HepG2 (cell line): ENCODE data around the gene PIBF1. TPM values are rescaled to one million over a fixed set of nuclear protein-coding genes. Genes with fewer than 3 reads are reported as not detected.

Experiments used
- AGO1 ChIP-seq: fragments of 200-400 bp; formaldehyde crosslinking; IDR thresholded peaks from 2 replicates; pipeline ENCODE4 v1.6.1; 2017; ENCODE audit warnings: mild to moderate bottlenecking, low read depth, low read length, moderate library complexity; ENCODE audit not compliant: poor library complexity, severe bottlenecking
- GPN1 ChIP-seq: sonication (generic); formaldehyde crosslinking; IDR thresholded peaks from 2 replicates; pipeline ENCODE4 v1.5.1; 2020; ENCODE audit warnings: missing genetic modification reagents, borderline replicate concordance
- SMARCC2 ChIP-seq: fragments of 450-650 bp; IDR thresholded peaks from 2 replicates; pipeline ENCODE4 v1.6.1; 2017; ENCODE audit warnings: antibody characterized with exemption, mild to moderate bottlenecking
- SMC3 ChIP-seq: IDR thresholded peaks from 2 replicates; pipeline ENCODE4 v1.6.1; 2011; ENCODE audit warnings: low read length, improper control_type of control experiment
- XRCC5 ChIP-seq: fragments of 200-400 bp; formaldehyde crosslinking; optimal IDR thresholded peaks from 2 replicates; pipeline ENCODE3; 2017; ENCODE audit warnings: mild to moderate bottlenecking, low read length
- ZNF101 ChIP-seq: sonication (generic); formaldehyde crosslinking; IDR thresholded peaks from 2 replicates; pipeline ENCODE4 v1.4.0; 2020; ENCODE audit warnings: mild to moderate bottlenecking, low read depth, missing genetic modification reagents, borderline replicate concordance
- ZNF207 ChIP-seq: fragments of 450-650 bp; IDR thresholded peaks from 2 replicates; pipeline ENCODE4 v1.6.1; 2016; ENCODE audit warnings: antibody characterized with exemption, borderline replicate concordance
- ZNF367 ChIP-seq: sonication (generic); formaldehyde crosslinking; IDR thresholded peaks from 2 replicates; pipeline ENCODE4 v1.4.0; 2020; ENCODE audit warnings: missing genetic modification reagents, borderline replicate concordance
- ZNF468 ChIP-seq: sonication (generic); formaldehyde crosslinking; IDR thresholded peaks from 2 replicates; pipeline ENCODE4 v1.8.0; 2022; ENCODE audit warnings: mild to moderate bottlenecking, moderate library complexity, missing genetic modification reagents
- polyA plus RNA-seq, 8 experiments: library from polyadenylated mRNA; depleted of rRNA in 3 of 8; stranded (reverse) in 7 of 8; unstranded in 1 of 8; fragments of >200 nt; fragmentation: Illumina TruSeq in 4 of 8; extraction: Trizol in 4 of 8; gene quantifications; 2 replicates each; pipeline versions ENCODE4 v1.2.1 to v1.2.3, GENCODE V29; 2011 to 2016; ENCODE audit warnings: low read depth in 4 of 8, missing spikeins in 1 of 8, mixed read lengths in 1 of 8; ENCODE audit not compliant: insufficient read depth in 1 of 8
- total RNA-seq, 5 experiments: library from RNA; depleted of rRNA; stranded (reverse); fragments of >200 nt; fragmentation: Illumina TruSeq; extraction: Trizol; gene quantifications; 2 replicates each; pipeline ENCODE4 v1.2.3, GENCODE V29; 2016; ENCODE audit warnings: low read depth in 1 of 5
- TF ChIP-seq, protein P1 (sequence below): sonication (generic); formaldehyde crosslinking; IDR thresholded peaks from 2 replicates; pipeline ENCODE4 v1.5.1; 2020; ENCODE audit warnings: missing genetic modification reagents, mild to moderate bottlenecking, borderline replicate concordance
- TF ChIP-seq, protein P2 (sequence below): sonication (generic); formaldehyde crosslinking; IDR thresholded peaks from 2 replicates; pipeline ENCODE4 v1.4.0; 2020; ENCODE audit warnings: missing genetic modification reagents
- TF ChIP-seq, protein P3 (sequence below): IDR thresholded peaks from 2 replicates; pipeline ENCODE4 v1.6.1; 2016
- TF ChIP-seq, protein P4 (sequence below): sonication (generic); formaldehyde crosslinking; IDR thresholded peaks from 2 replicates; pipeline ENCODE4 v1.4.0; 2020; ENCODE audit warnings: mild to moderate bottlenecking, missing genetic modification reagents
- TF ChIP-seq, protein P5 (sequence below): sonication (generic); formaldehyde crosslinking; IDR thresholded peaks from 2 replicates; pipeline ENCODE4 v1.4.0; 2020; ENCODE audit warnings: missing genetic modification reagents, borderline replicate concordance
- TF ChIP-seq, protein P6 (sequence below): sonication (generic); formaldehyde crosslinking; IDR thresholded peaks from 2 replicates; pipeline ENCODE4 v1.8.1; 2023; ENCODE audit warnings: mild to moderate bottlenecking, missing genetic modification reagents

Gene PIBF1
- total and polyA plus RNA-seq, 2 of the 13 experiments (the other 11 are each of a cell fraction or from before 2014, with no cell fraction given): 4.2 to 15.8 TPM

DNA sequence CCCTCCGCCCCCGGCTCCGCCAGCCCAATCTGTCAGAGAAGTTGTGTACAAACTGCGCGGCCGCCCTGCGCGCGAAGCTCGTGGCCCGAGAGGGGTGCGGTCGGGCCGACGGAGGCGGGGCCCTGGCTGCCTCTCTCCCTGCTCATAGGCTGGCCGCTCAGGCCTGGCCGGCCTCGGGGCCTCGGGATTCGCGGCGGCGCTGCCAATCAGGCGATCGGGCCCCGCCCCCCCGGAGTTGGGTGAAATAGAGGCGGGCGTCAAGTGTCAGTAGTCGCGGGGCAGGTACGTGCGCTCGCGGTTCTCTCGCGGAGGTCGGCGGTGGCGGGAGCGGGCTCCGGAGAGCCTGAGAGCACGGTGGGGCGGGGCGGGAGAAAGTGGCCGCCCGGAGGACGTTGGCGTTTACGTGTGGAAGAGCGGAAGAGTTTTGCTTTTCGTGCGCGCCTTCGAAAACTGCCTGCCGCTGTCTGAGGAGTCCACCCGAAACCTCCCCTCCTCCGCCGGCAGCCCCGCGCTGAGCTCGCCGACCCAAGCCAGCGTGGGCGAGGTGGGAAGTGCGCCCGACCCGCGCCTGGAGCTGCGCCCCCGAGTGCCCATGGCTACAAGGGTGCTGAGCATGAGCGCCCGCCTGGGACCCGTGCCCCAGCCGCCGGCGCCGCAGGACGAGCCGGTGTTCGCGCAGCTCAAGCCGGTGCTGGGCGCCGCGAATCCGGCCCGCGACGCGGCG lies 277.0 kb downstream of the PIBF1 start, which contains the start of gene KLF5 (continued):
- TF ChIP-seq, protein P1, sequence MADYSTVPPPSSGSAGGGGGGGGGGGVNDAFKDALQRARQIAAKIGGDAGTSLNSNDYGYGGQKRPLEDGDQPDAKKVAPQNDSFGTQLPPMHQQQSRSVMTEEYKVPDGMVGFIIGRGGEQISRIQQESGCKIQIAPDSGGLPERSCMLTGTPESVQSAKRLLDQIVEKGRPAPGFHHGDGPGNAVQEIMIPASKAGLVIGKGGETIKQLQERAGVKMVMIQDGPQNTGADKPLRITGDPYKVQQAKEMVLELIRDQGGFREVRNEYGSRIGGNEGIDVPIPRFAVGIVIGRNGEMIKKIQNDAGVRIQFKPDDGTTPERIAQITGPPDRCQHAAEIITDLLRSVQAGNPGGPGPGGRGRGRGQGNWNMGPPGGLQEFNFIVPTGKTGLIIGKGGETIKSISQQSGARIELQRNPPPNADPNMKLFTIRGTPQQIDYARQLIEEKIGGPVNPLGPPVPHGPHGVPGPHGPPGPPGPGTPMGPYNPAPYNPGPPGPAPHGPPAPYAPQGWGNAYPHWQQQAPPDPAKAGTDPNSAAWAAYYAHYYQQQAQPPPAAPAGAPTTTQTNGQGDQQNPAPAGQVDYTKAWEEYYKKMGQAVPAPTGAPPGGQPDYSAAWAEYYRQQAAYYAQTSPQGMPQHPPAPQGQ (CRISPR knock-in tag): no peak
- TF ChIP-seq AGO1 (no peak), SMARCC2 (no peak), XRCC5 (peak; percentile 20), ZNF207 (no peak), ZNF101 (CRISPR knock-in tag) (no peak), ZNF367 (CRISPR knock-in tag) (no peak; the same call in 1 of the 2 replicates), ZNF468 (CRISPR knock-in tag) (0 out of 2 replicates have a peak, but pooled peaks have one; percentile 28), SMC3 (no peak), GPN1 (CRISPR knock-in tag) (no peak)
- TF ChIP-seq, protein P2, sequence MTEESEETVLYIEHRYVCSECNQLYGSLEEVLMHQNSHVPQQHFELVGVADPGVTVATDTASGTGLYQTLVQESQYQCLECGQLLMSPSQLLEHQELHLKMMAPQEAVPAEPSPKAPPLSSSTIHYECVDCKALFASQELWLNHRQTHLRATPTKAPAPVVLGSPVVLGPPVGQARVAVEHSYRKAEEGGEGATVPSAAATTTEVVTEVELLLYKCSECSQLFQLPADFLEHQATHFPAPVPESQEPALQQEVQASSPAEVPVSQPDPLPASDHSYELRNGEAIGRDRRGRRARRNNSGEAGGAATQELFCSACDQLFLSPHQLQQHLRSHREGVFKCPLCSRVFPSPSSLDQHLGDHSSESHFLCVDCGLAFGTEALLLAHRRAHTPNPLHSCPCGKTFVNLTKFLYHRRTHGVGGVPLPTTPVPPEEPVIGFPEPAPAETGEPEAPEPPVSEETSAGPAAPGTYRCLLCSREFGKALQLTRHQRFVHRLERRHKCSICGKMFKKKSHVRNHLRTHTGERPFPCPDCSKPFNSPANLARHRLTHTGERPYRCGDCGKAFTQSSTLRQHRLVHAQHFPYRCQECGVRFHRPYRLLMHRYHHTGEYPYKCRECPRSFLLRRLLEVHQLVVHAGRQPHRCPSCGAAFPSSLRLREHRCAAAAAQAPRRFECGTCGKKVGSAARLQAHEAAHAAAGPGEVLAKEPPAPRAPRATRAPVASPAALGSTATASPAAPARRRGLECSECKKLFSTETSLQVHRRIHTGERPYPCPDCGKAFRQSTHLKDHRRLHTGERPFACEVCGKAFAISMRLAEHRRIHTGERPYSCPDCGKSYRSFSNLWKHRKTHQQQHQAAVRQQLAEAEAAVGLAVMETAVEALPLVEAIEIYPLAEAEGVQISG (CRISPR knock-in tag): peak; percentile 41; the same call in 1 of the 2 replicates
- TF ChIP-seq, protein P3, sequence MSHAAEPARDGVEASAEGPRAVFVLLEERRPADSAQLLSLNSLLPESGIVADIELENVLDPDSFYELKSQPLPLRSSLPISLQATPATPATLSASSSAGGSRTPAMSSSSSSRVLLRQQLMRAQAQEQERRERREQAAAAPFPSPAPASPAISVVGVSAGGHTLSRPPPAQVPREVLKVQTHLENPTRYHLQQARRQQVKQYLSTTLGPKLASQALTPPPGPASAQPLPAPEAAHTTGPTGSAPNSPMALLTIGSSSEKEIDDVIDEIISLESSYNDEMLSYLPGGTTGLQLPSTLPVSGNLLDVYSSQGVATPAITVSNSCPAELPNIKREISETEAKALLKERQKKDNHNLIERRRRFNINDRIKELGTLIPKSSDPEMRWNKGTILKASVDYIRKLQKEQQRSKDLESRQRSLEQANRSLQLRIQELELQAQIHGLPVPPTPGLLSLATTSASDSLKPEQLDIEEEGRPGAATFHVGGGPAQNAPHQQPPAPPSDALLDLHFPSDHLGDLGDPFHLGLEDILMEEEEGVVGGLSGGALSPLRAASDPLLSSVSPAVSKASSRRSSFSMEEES (CRISPR knock-in tag): no peak; the same call in 1 of the 2 replicates
- TF ChIP-seq, protein P4, sequence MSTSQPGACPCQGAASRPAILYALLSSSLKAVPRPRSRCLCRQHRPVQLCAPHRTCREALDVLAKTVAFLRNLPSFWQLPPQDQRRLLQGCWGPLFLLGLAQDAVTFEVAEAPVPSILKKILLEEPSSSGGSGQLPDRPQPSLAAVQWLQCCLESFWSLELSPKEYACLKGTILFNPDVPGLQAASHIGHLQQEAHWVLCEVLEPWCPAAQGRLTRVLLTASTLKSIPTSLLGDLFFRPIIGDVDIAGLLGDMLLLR (CRISPR knock-in tag): 0 out of 2 replicates have a peak, but pooled peaks have one; percentile 36
- TF ChIP-seq, protein P5, sequence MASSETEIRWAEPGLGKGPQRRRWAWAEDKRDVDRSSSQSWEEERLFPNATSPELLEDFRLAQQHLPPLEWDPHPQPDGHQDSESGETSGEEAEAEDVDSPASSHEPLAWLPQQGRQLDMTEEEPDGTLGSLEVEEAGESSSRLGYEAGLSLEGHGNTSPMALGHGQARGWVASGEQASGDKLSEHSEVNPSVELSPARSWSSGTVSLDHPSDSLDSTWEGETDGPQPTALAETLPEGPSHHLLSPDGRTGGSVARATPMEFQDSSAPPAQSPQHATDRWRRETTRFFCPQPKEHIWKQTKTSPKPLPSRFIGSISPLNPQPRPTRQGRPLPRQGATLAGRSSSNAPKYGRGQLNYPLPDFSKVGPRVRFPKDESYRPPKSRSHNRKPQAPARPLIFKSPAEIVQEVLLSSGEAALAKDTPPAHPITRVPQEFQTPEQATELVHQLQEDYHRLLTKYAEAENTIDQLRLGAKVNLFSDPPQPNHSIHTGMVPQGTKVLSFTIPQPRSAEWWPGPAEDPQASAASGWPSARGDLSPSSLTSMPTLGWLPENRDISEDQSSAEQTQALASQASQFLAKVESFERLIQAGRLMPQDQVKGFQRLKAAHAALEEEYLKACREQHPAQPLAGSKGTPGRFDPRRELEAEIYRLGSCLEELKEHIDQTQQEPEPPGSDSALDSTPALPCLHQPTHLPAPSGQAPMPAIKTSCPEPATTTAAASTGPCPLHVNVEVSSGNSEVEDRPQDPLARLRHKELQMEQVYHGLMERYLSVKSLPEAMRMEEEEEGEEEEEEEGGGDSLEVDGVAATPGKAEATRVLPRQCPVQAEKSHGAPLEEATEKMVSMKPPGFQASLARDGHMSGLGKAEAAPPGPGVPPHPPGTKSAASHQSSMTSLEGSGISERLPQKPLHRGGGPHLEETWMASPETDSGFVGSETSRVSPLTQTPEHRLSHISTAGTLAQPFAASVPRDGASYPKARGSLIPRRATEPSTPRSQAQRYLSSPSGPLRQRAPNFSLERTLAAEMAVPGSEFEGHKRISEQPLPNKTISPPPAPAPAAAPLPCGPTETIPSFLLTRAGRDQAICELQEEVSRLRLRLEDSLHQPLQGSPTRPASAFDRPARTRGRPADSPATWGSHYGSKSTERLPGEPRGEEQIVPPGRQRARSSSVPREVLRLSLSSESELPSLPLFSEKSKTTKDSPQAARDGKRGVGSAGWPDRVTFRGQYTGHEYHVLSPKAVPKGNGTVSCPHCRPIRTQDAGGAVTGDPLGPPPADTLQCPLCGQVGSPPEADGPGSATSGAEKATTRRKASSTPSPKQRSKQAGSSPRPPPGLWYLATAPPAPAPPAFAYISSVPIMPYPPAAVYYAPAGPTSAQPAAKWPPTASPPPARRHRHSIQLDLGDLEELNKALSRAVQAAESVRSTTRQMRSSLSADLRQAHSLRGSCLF: 0 out of 2 replicates have a peak, but pooled peaks have one; percentile 13
- TF ChIP-seq, protein P6, sequence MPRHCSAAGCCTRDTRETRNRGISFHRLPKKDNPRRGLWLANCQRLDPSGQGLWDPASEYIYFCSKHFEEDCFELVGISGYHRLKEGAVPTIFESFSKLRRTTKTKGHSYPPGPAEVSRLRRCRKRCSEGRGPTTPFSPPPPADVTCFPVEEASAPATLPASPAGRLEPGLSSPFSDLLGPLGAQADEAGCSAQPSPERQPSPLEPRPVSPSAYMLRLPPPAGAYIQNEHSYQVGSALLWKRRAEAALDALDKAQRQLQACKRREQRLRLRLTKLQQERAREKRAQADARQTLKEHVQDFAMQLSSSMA: no peak
